Measurements from ENCODE around the gene TRAF1.

The TRAF1 gene

DNA sequence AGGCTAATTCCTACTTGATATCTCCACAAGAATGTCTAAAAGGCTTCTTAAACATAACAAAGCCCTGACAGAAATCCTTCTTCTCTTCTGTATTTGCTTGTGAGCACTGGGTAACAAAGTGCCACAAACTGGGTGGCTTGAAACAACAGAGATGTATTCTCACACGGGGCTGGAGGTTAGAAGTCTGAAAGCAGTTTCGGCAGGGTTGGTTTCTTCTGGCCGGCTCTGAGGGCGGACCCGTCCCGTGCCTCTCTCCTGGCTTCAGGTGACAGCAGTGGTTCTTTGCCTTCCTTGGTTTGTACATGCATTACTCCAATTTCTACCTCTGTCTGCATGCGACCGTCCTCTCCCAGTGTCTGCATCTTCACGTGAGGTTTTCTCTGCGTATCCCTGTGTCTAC lies 14.0 kb upstream of the TRAF1 start:
- DNase-seq (ENCODE audit: low read depth) = no peak

DNA sequence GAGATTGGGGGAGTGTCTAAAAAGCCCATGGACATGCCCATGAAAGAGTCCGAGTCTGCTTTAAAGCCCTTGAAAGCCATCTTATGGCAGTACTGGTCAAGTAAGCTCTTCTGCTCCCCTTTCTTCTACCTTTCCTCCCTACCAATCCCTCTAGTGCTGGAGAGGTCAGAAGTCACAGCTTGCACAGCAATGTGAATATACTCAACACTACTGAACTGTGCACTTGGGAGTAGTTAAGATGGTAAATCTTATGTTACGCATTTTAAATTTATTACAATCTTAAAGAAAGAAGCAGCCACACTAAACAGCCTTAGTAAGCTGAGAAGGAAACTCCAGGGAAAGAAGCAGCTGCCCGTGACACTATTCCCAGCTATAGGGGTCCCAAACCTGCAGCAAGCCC lies 12.3 kb upstream of the TRAF1 start:
- no peak for DNase-seq (ENCODE audit: low read depth)

DNA sequence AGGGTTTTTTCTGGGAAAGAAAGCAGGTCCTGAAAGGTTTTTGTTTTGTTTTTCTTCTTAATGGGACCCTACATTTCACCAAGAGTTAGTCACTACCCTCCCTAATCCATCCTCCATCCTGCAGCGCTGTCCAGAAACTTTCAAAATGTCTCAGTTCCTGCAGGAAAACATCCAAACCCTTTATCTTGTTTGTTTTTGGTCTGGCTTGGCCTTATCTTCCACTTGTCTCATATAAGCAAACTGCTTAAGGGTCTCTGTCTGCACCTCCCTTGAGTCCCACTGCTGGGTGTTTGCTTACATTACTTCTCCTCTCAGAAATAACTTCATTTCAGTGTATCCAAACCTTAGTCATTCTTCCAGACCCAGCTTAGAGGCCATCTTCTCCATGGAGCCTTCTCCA lies 11.0 kb upstream of the TRAF1 start:
- no peak for DNase-seq (ENCODE audit: low read depth)

DNA sequence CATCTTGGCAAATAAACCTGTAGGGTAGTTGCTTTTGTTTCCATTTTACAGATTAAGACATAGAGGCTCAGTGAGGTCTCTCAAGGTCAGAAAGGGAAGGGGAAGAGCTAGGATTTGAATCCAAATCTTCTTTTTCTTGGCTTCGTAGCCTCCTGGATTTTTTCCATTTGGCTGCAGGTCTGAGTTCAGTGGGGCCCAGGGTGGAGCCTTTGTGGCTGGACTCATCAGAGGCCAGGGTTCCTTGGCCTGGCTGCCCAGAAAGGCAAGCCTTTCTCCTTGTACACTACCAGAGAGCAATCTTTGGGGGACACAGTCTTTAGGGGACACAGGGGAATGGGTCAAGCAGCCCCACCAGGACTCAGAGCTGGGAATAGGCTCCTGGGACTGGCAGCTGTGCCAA lies 10.5 kb upstream of the TRAF1 start:
- no peak for DNase-seq (ENCODE audit: low read depth)

DNA sequence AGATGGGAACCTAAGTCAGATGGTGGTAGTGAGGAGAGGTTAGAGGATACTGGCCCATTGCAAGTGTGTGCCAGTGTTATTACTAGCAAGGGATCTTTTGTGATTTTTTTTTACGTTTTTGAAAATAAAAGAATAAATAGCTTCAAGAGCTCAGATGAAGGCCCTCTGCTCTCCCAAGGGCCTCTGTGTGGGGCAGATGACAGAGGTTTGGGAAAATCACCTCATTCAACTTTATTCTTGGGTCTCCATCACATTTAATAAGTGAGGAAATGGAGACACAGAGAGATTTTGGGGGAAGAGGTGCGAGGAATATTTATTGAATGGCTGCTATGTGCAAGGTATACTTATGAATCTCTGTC lies 10.1 kb upstream of the TRAF1 start:
- no peak for DNase-seq (ENCODE audit: low read depth)

DNA sequence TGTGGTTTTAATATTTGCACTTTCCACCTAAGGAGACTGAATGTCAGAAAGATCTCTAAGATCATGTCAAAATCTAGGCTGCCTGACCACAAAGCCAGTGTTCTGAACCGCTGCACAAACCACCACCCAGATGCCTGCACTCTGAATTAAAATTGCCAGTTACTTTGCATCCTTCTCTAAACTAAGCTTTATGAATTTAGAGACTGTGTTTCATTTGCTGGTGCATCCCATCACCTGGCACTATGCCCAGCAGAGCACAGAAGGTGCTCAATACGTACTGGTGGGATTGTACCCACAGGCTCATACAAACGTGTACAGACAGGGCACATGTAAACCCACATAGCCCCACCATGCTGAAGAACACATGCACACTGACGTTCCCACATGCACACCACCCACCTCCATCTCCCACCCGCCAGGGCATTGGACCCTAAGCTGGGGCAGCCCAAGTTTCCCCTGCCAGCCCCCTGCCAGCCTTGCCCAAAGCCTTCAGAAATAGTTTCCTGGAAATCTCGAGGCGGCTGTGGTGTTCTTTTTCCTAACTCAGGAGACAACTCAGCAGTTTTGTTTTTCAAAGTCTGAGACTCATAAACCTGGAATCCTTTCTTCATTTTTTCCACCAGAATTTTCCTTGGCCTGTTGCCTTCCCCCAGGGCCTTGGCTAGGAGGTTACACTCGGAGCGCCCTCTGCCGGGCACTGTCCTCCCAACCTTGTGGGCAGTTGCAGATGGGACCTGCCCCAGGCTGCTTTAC lies 9.6 kb upstream of the TRAF1 start:
- peak; percentile 84 for DNase-seq (ENCODE audit: low read depth)

DNA sequence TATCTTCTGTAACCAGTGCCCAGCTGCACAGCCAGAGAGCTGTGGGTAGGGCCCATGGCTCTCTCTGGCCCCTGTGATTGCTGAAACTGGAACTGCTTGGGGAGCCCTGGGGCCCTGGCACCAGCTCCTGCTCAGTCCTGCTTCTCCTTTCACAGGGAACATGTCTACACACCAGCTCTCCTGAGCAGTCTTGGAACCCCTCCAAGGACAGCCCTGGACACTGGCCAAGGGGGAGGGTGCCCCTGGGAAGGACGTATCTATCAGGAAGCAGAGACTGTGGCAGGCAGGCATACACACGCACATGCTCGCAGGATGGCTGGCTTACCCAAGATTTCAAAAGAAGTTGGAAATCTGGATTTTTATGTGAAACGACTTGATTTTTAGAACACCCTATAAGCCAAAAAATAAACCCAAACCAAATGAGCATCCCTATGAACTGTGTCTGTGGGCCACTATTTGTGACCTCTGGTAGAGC lies 8.8 kb upstream of the TRAF1 start:
- no peak for DNase-seq (ENCODE audit: low read depth)

DNA sequence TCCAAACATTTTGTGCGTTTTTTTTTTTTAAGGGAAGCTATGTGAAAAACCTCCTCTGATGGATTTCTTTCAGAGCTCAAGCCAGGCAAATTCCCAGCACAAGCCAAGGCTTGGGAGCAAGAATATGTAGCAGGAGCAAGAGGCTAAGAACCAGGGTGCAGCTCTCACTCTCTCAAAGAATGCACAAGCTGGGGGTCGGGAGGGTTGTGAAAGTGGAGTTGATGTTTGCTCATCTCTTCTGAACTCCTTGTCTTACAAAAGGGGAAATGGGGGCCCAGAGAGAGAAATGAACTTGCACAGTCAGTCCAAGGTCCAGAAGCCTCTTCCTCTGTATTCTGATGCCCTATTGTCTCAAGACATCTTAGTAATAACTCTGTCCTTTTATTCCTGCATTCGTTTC lies 7.7 kb upstream of the TRAF1 start:
- no peak for DNase-seq (ENCODE audit: low read depth)

DNA sequence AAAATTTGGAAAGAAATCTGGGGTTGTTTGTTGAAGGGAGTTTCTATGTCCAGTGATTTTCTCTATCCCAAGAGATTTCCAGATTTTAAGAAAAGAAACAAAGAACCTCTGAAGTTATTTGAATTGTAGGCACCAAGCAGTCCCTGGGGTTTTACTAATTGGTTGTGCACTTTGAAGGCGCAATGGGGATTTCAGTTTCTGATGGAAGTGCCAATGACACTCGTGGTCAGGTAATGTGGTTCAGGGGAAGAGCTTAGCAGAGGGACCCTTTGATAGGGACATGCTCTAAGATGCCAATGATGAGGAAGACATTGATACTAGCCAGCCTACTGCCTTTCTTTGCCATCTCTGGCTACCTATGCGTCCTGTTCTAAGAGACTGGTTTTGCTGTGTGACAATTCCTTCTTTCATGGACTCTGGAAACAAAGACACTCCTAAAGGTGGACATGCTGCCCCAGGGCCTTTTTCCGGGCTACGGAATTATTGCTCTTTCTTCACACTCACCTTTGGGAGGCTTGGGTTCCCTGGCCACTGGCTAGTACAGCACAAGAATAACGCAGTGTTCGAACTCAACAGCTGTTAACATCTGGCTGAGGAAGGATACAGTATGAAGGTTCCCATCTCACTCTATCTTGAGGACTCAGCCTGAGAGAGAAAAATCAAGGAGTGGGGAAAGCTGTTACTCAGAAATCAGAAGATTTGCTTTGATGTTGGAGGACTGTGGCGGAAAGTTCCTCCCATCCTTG lies 6.9 kb upstream of the TRAF1 start:
- no peak for DNase-seq (ENCODE audit: low read depth)

DNA sequence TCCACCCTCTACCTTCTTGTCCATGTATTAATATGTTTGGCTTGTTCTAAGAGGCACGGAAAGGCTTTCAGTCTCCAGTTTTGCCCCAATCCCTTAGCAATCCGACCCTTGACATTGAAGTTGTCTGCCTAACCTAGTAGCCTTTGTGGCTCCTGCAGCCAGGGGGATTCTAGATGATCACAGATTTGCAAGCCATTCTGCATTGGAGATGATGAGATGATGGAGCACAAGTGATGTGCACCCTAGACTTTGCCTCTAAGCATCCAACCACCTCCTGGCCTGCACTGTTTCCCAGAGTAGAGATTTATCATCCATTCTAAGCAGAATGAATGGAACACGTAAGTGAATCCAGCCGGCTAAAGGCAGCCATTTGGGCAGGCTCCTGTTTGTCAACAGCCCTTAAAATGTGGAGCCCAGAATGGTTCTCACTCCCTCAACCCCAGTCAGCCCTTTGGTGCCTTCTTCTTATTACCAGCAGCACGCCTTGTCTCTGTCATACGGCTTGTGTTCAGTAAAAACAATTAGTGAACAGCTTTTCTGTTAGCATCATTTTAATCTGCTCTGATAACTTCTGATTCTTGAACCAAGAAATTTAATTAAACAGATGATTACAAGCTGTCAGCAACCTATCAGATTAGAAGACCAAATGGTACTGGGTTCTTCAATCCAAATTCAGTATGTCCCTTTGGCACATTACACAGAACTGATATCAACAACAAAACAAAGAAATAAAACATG lies 5.7 kb upstream of the TRAF1 start:
- no peak for DNase-seq (ENCODE audit: low read depth)

DNA sequence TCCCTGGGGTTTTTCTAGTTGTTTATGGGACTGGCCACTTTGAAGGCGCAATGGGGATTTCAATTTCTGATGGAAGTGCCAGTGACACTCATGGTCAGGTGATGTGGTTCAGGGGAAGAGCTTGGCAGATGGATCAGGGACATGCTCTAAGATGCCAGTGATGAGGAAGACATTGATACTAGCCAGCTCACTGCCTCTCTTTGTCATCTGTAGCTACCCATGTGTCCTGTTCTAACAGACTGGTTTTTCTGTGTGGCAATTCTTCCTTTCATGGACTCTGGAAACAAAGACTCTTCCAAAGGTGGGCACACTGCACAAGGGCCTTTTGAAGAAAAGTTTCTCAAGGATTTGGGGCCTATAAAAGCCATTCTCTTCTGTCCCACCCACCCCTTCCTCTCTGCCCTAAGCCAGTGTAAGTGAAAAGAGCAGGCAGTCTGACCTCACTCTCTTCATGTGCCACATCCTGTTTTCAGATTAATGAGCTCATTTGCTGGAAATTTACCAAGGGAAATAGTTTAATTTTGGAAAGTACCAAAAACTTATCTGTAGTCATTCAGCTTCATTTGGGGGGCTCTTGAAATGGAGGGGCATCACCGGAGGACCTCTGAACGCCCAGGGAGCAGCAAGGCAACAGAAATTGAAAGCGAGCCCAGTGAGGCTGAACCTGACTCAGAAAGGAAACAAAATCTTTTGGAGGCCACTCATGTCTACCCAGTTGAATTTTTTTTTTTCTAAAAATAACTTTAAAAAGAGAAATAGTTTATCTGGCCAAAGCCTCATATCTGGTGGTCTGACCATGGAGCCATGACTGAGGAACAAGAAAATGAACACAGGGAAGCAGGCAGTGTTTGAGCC lies 4.9 kb upstream of the TRAF1 start:
- DNase-seq (ENCODE audit: low read depth) = no peak

DNA sequence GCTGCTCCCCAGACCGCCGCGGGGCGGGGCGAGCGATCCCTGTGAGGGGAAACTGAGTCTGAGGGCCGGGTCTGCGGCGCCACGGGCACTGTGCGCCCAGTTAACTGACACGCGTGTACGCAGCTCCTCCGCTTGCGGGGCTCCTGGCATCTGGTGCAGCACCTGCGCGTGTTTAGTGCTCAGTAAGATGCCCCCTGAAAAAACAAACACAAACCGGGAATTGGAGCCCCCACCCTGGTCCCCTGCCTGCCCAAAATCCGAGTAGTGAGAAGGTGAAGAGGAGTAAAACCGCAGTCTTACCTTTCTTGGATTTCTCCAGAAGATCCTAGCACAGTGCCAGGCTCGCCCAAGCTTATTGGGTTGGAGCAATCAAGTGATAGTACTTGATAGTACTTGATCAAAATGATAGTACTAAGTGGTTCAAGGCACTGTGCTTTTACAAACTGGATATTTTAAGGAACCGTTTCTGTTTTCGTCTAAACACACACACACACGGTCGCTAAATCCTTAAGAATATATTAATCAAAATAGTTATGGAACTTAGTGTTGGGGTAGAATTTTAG lies 2.7 kb upstream of the TRAF1 start:
- DNase-seq (ENCODE audit: low read depth) = no peak

DNA sequence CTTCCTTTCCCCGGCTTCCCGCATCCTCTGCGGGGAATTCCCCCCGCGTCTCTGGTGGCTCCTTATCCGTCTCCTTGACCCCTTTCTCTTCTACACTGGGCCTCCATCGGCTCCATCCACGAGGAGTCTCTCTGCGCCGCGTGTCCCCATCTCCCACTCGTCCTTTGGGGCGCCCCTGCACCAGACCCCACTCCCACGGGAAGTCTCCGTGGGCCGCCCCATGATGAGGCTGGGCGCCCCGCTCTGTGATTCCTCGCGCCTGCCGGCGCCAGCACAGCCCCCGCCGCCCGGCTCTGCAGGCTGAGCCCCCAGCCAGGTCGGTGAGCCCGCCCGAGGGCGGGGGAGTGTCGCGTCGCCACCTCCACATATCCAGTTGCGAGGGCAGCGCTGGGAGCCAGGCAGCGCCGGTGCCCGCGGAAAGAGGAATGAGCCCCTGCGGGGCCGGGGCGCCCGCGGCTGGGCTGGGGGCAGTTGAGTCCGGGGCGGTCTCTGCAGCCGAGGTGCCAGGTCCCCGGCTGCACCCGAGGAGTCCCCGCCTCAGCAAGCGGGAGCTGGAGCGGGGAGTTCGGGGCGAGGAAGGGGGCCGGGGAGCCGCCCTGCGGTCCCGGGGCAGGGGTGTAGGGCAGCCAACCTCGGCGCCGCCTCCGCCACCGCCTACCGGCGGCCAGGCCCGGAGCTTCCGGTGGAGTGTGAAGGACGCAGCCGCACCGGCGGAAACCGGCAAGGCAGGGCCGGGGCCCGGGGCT lies 2.1 kb upstream of the TRAF1 start:
- DNase-seq (ENCODE audit: low read depth) = peak; percentile 69

DNA sequence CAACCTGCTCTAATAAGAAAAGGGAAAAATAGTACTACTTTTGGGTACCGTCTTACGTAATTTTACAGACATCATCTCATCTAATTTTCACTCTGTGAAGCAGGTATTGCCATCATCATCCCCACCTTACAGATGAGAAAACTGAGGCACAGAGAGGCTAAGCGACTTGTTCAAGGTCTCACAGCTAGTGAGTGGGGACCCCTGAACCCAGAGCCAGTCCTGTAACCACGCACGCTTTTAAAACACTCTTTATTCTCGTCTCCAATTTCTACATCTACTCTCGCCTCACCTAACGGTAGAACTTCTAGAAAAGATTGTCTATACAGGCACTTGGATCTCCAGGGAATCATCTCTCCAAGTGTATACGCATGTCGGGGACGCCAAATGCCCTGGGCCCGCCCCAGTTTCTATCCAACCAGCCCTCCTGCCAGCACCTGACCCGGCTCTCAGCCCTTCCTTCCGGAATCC lies 1.5 kb upstream of the TRAF1 start:
- no peak for DNase-seq (ENCODE audit: low read depth)

DNA sequence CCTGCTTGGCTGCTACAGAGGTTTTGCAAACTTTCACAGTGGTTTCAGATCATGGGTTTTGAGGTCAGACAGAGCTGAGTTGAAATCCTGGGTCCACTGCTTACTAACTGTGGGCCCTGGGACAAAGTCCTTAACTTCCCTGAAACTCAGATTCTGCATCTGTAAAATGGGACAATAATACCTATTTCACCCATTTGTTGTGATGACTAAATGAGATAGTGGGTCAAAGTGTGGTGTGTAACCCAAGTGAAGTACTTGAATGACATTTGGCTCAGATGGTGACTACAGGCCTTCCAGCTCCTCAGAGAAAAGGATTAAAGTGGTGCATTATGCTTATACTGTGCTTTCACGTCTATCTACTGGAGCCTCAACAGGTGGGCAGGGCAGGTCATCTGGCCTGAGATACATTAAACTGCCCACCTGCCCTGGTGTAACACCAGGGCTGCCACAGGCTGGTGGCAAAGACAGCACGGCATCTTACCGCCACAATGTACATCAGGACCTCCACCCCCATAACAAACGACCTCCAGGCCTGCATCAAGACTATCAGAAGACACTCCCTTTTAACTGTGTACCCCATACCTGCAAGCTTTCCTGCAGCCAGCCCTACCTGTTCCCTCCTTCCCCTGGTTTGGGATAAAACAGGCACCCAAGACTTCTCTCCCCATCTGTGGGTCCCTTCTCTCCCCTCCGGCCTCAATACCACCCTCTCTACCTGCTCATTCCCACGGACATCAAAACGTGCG lies 846 bp upstream of the TRAF1 start:
- DNase-seq (ENCODE audit: low read depth) = no peak

DNA sequence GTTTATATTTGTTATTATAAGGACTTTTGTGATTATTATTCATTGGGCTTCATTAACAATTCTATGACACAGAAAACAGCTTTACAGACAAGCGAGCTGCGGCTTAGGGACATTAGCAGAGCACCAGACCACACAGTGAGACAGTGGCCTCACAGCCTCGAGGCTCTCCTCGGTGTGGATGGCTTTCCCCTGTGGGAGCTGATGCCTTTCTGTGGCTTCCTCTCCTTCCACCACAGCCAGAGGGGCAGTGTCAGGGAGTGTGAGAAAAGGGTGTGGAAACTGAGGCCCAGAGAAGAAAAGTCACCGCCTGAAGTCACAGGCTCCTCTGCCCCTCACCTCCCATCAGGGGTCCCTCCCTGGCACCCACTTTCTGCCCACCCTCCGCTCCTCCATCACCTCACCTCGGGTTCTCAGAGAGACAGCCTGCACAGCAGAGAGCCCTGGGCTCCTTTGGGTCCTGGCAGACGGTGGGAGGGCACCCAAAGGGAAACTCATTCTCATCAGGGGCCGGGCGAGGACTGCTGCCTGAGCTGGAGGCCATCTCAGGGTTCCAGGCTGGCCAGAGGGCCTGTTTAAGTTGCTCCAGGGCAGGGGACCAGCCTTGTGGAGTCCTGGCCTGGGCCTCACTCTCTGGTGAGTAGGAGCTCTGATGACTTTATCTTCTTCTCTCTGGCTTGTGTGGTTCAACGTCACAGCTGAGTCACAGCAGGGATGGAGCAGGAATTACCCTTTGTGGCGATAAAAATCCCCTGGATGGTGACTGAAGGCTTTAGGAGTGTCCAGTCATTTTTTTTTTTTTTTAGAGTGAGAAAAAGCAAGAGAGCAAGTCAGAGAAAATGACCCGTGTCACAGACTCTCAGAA lies 830 bp downstream of the TRAF1 start:
- DNase-seq (ENCODE audit: low read depth) = peak; percentile 72

DNA sequence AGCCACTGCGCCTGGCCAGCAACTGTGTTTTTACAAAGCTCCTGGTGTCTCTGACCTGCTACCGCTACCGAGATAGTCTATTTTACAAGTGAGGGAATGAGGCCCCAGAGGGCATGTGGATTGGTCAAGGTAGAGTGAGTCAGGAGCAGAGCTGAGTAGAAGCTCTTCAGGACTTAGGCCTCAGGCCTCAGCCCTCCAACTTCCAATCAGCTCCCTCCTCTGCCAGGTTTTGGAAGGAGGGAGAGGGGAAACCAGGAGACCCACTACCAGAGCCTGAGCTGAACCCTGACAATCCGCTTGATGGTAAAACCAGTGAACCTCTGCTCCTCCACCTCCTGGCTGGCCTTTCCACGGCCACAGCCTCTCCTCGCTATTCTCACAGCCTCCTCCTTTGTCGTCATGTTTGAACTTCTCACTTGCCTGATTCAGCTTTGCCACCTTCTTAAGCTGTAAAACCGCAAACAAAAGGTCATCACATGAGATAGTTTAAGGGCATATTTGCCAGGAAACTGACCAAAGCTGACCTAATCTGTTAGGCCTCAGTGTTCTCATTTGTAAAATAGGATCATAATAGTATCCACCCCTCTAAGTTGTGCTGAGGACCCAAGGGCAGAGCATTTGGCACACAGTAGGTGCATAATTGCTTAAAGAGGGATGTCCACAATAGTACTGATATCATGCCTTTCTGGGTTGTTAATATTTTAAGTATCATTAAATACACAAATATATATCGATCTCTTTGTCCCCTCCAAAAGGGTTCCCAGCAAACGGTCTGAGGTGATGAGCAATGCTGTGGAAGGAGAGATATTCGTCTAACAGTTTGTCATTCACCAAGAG lies 1.7 kb downstream of the TRAF1 start:
- no peak for DNase-seq (ENCODE audit: low read depth)

DNA sequence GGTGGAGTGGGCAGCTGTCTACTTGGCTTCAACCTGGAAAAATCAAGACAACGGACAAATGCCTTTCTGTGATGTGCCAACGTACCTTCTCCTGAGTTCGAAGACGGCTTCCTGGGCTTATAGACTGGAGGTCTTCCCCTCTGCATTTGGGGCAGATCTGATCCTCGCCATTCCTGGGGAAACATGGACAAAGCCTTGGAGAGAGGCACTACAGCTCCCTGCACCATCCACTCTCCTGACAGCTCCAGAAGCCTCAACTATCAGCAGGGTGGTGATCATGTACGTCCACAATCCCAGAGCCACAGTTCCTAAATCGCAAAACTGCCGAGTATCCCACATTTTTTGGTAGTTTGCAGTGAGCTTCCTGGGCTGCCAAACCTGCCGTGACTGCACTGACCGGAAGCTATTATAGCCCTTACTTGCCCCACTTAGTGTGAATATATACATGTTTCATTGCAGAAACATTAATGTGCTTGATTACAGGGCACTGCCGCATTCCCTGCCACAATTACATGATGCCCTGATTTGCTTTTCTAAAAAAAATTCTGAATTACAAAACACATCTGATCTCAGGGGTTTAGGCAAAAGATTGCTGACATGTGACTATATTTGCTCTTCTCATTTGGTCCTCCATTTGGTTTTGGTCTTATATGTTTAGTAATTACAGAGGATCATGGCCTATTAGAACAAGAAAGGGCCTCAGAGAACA lies 2.8 kb downstream of the TRAF1 start:
- DNase-seq (ENCODE audit: low read depth) = no peak
